ENCODE measurements around the gene TEAD1.

The TEAD1 gene

GRCh38 chr11:12797996-12798395 is 123.8 kb downstream of the TEAD1 start:
- peaks cover 46% of the 10 kb centered on the region for H3K4me1 ChIP-seq (ENCODE audit: insufficient read depth, low read length)

GRCh38 chr11:12798609-12799011 is 124.4 kb downstream of the TEAD1 start:
- Histone ChIP-seq H3K27me3 (ENCODE audit: control insufficient read depth in 1 of 2, insufficient read depth in 2 of 2, low read length in 2 of 2) (no peaks in the 10 kb centered on the region), H3K27ac (ENCODE audit: low read depth, low read length) (peak overlapping the region; percentile 72), H3K4me3 (ENCODE audit: low read depth in 1 of 2, low read length in 2 of 2) (no peak overlapping the region), H3K36me3 (ENCODE audit: insufficient read depth, low read length) (peaks cover 3% of the 10 kb centered on the region), H3K9ac (ENCODE audit: low read length) (no peak overlapping the region), H3K4me1 (ENCODE audit: insufficient read depth, low read length) (peaks cover 52% of the 10 kb centered on the region), H3K9me3 (ENCODE audit: low read length) (no peaks in the 10 kb centered on the region)

More at GRCh38 chr11:12797996-12798395, 123.8 kb downstream of the TEAD1 start:
- H3K4me3 ChIP-seq (ENCODE audit: low read depth in 1 of 2, low read length in 2 of 2): no peak overlapping the region
- no peaks in the 10 kb centered on the region for H3K9me3 ChIP-seq (ENCODE audit: low read length)
- H3K36me3 ChIP-seq (ENCODE audit: insufficient read depth, low read length): peaks cover 3% of the 10 kb centered on the region
- H3K27me3 ChIP-seq (ENCODE audit: control insufficient read depth in 1 of 2, insufficient read depth in 2 of 2, low read length in 2 of 2): no peaks in the 10 kb centered on the region
- peak overlapping the region; percentile 41 for H3K27ac ChIP-seq (ENCODE audit: low read depth, low read length)
- H3K9ac ChIP-seq (ENCODE audit: low read length): no peak overlapping the region

DNA sequence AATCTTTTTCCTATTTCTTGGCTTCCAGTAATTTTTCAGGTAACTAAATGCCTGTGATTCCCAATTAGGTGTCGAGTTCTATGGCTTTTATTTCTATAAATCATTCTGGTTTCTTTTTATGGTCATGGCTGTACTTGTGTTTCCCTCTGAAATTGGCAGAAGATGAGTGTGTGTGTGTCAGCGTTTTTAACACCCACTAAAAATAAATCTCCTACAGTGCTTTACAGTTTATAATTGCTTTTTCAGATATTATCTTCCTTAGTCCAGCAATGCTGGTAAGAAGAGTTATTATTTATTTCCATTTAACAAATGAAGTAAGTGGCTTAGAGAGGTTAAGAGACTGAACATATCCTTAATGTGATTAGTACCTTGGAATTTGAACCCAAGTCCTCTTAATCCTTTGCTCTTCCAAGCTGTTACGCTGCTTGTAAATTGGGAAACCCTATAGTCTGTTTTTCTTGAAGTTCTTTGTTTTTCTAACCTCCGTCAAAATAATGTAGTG is 125.2 kb downstream of the TEAD1 start:
- no peak overlapping the region for H3K9ac ChIP-seq (ENCODE audit: low read length)
- no peaks in the 10 kb centered on the region for H3K27me3 ChIP-seq (ENCODE audit: control insufficient read depth in 1 of 2, insufficient read depth in 2 of 2, low read length in 2 of 2)
- peak overlapping the region; percentile 72 for H3K27ac ChIP-seq (ENCODE audit: low read depth, low read length)
- H3K4me1 ChIP-seq (ENCODE audit: insufficient read depth, low read length): peaks cover 59% of the 10 kb centered on the region
- H3K4me3 ChIP-seq (ENCODE audit: low read depth in 1 of 2, low read length in 2 of 2): no peak overlapping the region
- H3K9me3 ChIP-seq (ENCODE audit: low read length): no peaks in the 10 kb centered on the region
- peaks cover 3% of the 10 kb centered on the region for H3K36me3 ChIP-seq (ENCODE audit: insufficient read depth, low read length)

GRCh38 chr11:12800032-12800671 is 125.9 kb downstream of the TEAD1 start:
- Histone ChIP-seq H3K27ac (ENCODE audit: low read depth, low read length) (peak overlapping the region; percentile 53), H3K4me1 (ENCODE audit: insufficient read depth, low read length) (peaks cover 65% of the 10 kb centered on the region), H3K27me3 (ENCODE audit: control insufficient read depth in 1 of 2, insufficient read depth in 2 of 2, low read length in 2 of 2) (no peaks in the 10 kb centered on the region), H3K4me3 (ENCODE audit: low read depth in 1 of 2, low read length in 2 of 2) (no peak overlapping the region), H3K36me3 (ENCODE audit: insufficient read depth, low read length) (peaks cover 2% of the 10 kb centered on the region), H3K9ac (ENCODE audit: low read length) (no peak overlapping the region), H3K9me3 (ENCODE audit: low read length) (no peaks in the 10 kb centered on the region)

- Histone ChIP-seq H3K27me3 (ENCODE audit: control insufficient read depth in 1 of 2, insufficient read depth in 2 of 2, low read length in 2 of 2) (no peaks in the 10 kb centered on the region), H3K27ac (ENCODE audit: low read depth, low read length) (peak overlapping the region; percentile 53), H3K36me3 (ENCODE audit: insufficient read depth, low read length) (no peaks in the 10 kb centered on the region), H3K4me3 (ENCODE audit: low read depth in 1 of 2, low read length in 2 of 2) (no peak overlapping the region), H3K9me3 (ENCODE audit: low read length) (no peaks in the 10 kb centered on the region), H3K9ac (ENCODE audit: low read length) (no peak overlapping the region), H3K4me1 (ENCODE audit: insufficient read depth, low read length) (peaks cover 65% of the 10 kb centered on the region)
Measured at GRCh38 chr11:12800871-12801270, 126.7 kb downstream of the TEAD1 start.

DNA sequence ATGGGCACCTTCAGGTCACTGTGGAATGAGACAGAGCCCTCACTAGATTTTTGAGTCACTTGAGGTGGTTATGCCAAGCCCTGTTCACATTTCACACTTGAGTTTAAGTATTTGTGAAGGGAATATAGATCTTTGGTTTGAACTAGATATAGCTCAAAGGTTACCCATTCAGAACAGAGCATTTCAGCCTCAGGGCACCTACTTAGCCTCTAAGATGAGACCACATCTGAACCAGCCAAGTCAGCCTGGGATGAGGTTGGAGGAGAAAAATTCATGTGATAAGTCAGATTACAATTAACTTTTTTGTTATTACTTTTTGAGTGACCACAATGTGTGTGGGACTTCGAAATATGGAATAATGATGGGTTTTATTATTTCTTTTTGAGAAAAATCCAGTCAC is 127.8 kb downstream of the TEAD1 start:
- H3K27ac ChIP-seq (ENCODE audit: low read depth, low read length): peak overlapping the region; percentile 9
- H3K4me1 ChIP-seq (ENCODE audit: insufficient read depth, low read length): peaks cover 67% of the 10 kb centered on the region

DNA sequence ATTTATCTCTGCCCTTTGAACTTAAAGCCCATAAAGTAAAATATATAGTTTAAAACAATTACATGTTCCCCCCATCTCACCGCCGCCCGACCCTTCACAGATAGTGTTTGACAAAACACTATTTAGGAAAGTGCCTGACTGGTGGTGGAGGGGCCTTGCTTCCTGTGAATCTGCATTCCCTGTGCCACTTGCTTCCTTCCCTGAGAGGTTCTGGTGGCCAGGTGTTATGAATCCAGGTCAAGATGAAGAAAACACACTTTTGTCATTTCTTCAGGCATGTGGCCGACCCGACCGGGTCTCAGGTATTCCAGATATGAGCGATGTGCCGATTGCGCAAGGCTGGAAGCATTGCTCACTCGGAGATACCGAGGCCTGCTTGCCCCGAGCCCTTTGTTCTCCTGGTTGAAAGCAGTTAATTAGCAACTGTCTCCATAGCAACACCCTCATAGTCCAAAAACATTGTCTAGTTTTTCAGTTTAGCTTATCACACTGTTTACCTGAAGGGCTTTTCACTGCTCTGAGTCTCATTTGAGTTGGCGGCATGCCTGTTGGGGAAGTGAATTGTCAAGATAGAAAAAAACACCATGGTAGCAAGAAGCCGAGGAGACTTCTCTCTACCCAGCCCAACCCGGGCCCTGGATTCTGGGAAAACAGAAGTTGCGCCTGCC is 128.3 kb downstream of the TEAD1 start:
- H3K9me3 ChIP-seq (ENCODE audit: low read length): no peaks in the 10 kb centered on the region
- no peaks in the 10 kb centered on the region for H3K36me3 ChIP-seq (ENCODE audit: insufficient read depth, low read length)
- H3K4me1 ChIP-seq (ENCODE audit: insufficient read depth, low read length): peaks cover 73% of the 10 kb centered on the region
- H3K9ac ChIP-seq (ENCODE audit: low read length): peak overlapping the region; percentile 31
- H3K27ac ChIP-seq (ENCODE audit: low read depth, low read length): peak overlapping the region; percentile 28
- no peak overlapping the region for H3K4me3 ChIP-seq (ENCODE audit: low read depth in 1 of 2, low read length in 2 of 2)
- H3K27me3 ChIP-seq (ENCODE audit: control insufficient read depth in 1 of 2, insufficient read depth in 2 of 2, low read length in 2 of 2): no peaks in the 10 kb centered on the region

More for the DNA sequence above, 127.8 kb downstream of the TEAD1 start:
- Histone ChIP-seq H3K27me3 (ENCODE audit: control insufficient read depth in 1 of 2, insufficient read depth in 2 of 2, low read length in 2 of 2) (no peaks in the 10 kb centered on the region), H3K9me3 (ENCODE audit: low read length) (no peaks in the 10 kb centered on the region), H3K4me3 (ENCODE audit: low read depth in 1 of 2, low read length in 2 of 2) (no peak overlapping the region), H3K9ac (ENCODE audit: low read length) (no peak overlapping the region), H3K36me3 (ENCODE audit: insufficient read depth, low read length) (no peaks in the 10 kb centered on the region)

- Histone ChIP-seq H3K9me3 (ENCODE audit: low read length) (no peaks in the 10 kb centered on the region), H3K4me1 (ENCODE audit: insufficient read depth, low read length) (peaks cover 74% of the 10 kb centered on the region), H3K27ac (ENCODE audit: low read depth, low read length) (peak overlapping the region; percentile 28), H3K36me3 (ENCODE audit: insufficient read depth, low read length) (no peaks in the 10 kb centered on the region), H3K4me3 (ENCODE audit: low read depth in 1 of 2, low read length in 2 of 2) (no peak overlapping the region), H3K27me3 (ENCODE audit: control insufficient read depth in 1 of 2, insufficient read depth in 2 of 2, low read length in 2 of 2) (no peaks in the 10 kb centered on the region), H3K9ac (ENCODE audit: low read length) (peak overlapping the region; percentile 31)
Measured at GRCh38 chr11:12803086-12803826, 129.0 kb downstream of the TEAD1 start.

DNA sequence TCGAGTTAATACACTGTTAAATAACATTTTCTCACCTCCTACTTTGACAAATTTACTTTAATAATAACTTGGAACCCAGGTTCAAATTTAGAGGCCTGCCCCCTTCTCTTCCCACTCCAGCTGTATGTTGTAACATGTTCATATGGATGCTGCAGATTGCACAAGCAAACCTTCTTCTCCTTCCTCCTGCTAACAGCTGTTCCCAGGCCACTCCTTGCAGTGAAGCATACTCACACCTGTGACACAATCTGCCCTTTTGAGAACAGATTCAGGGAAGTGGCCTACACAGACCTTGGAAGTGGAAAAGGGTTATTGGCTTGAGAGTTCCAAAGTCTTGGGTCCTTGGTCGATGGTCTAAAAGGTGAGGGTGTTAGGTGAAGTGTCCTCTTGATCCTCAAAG is 131.9 kb downstream of the TEAD1 start:
- Histone ChIP-seq H3K4me1 (ENCODE audit: insufficient read depth, low read length) (peaks cover 70% of the 10 kb centered on the region), H3K27me3 (ENCODE audit: control insufficient read depth in 1 of 2, insufficient read depth in 2 of 2, low read length in 2 of 2) (no peaks in the 10 kb centered on the region), H3K4me3 (ENCODE audit: low read depth in 1 of 2, low read length in 2 of 2) (no peak overlapping the region), H3K9me3 (ENCODE audit: low read length) (no peaks in the 10 kb centered on the region), H3K36me3 (ENCODE audit: insufficient read depth, low read length) (no peaks in the 10 kb centered on the region), H3K9ac (ENCODE audit: low read length) (no peak overlapping the region), H3K27ac (ENCODE audit: low read depth, low read length) (no peak overlapping the region)

- Histone ChIP-seq H3K4me1 (ENCODE audit: insufficient read depth, low read length) (peaks cover 60% of the 10 kb centered on the region), H3K4me3 (ENCODE audit: low read depth in 1 of 2, low read length in 2 of 2) (no peak overlapping the region), H3K27ac (ENCODE audit: low read depth, low read length) (no peak overlapping the region)
Measured at GRCh38 chr11:12807621-12808020, 133.4 kb downstream of the TEAD1 start.

DNA sequence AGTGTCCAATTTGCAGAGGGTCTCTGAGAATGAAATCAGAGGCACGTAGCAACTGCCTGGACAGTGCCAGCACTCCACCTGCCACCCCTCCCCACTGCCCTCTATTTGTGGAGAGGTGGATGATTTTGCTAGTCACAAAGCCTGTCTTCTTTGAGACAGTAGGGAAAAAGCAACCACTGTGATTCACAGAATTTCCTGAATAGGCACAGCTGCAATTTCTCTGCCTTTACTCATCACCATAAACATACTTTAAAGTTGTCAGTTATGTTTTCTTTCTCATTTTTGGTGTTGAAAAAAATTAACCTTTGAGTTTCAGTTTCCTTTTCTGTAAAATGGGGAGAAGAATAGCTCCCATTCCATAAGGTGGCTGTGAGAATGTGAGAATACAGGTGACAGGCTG is 134.3 kb downstream of the TEAD1 start:
- no peak overlapping the region for H3K4me3 ChIP-seq (ENCODE audit: low read depth in 1 of 2, low read length in 2 of 2)
- no peak overlapping the region for H3K9ac ChIP-seq (ENCODE audit: low read length)
- H3K27me3 ChIP-seq (ENCODE audit: control insufficient read depth in 1 of 2, insufficient read depth in 2 of 2, low read length in 2 of 2): no peaks in the 10 kb centered on the region
- H3K4me1 ChIP-seq (ENCODE audit: insufficient read depth, low read length): peaks cover 60% of the 10 kb centered on the region
- H3K9me3 ChIP-seq (ENCODE audit: low read length): no peaks in the 10 kb centered on the region
- no peaks in the 10 kb centered on the region for H3K36me3 ChIP-seq (ENCODE audit: insufficient read depth, low read length)
- no peak overlapping the region for H3K27ac ChIP-seq (ENCODE audit: low read depth, low read length)

More at GRCh38 chr11:12807621-12808020, 133.4 kb downstream of the TEAD1 start:
- Histone ChIP-seq H3K36me3 (ENCODE audit: insufficient read depth, low read length) (no peaks in the 10 kb centered on the region), H3K9me3 (ENCODE audit: low read length) (no peaks in the 10 kb centered on the region), H3K9ac (ENCODE audit: low read length) (no peak overlapping the region), H3K27me3 (ENCODE audit: control insufficient read depth in 1 of 2, insufficient read depth in 2 of 2, low read length in 2 of 2) (no peaks in the 10 kb centered on the region)
